Measurements from ENCODE around the gene TNFRSF1B. TPM values are rescaled to one million over a fixed set of nuclear protein-coding genes. Genes with fewer than 3 reads are reported as not detected.
A peak's percentile ranks its signal among the peaks of the same experiment; 100 is the strongest.

The TNFRSF1B gene
- total RNA-seq, 1 donor from 2014 or later: 15.5 TPM

- DNase-seq (ENCODE audit: low spot score): peak; percentile 91
- intact Hi-C loops (cut with DNase I): no loop called here
Observed at GRCh38 chr1:12184008-12184681, 17.4 kb downstream of the TNFRSF1B start.

- no peak for DNase-seq (ENCODE audit: low spot score)
Observed at GRCh38 chr1:12185036-12185917, 18.5 kb downstream of the TNFRSF1B start.

GRCh38 chr1:12185918-12186678, 19.3 kb downstream of the TNFRSF1B start:
- no peak for DNase-seq (ENCODE audit: low spot score)
- intact Hi-C loops (cut with DNase I): no loop called here

More at GRCh38 chr1:12185036-12185917, 18.5 kb downstream of the TNFRSF1B start:
- intact Hi-C loops (cut with DNase I): no loop called here

- DNase-seq (ENCODE audit: low spot score): no peak
- intact Hi-C loops (cut with DNase I): no loop called here
Observed at GRCh38 chr1:12186679-12186985, 19.8 kb downstream of the TNFRSF1B start.

- DNase-seq (ENCODE audit: low spot score): no peak
- intact Hi-C loops (cut with DNase I): no loop called here
Observed at GRCh38 chr1:12188115-12188514, 21.3 kb downstream of the TNFRSF1B start.

- no peak for DNase-seq (ENCODE audit: low spot score)
- intact Hi-C loops (cut with DNase I): no loop called here
Observed at GRCh38 chr1:12188657-12189327, 22.0 kb downstream of the TNFRSF1B start.

- intact Hi-C loops (cut with DNase I): no loop called here
- no peak for DNase-seq (ENCODE audit: low spot score)
Observed at GRCh38 chr1:12189328-12189682, 22.5 kb downstream of the TNFRSF1B start.

- intact Hi-C loops (cut with DNase I): no loop called here
- DNase-seq (ENCODE audit: low spot score): no peak
Observed at GRCh38 chr1:12191242-12192032, 24.6 kb downstream of the TNFRSF1B start.

GRCh38 chr1:12194666-12195216, 27.9 kb downstream of the TNFRSF1B start:
- no peak for DNase-seq (ENCODE audit: low spot score)

GRCh38 chr1:12195416-12195815, 28.6 kb downstream of the TNFRSF1B start:
- DNase-seq (ENCODE audit: low spot score): no peak

More at GRCh38 chr1:12194666-12195216, 27.9 kb downstream of the TNFRSF1B start:
- intact Hi-C loops (cut with DNase I): no loop called here

GRCh38 chr1:12196641-12197482, 30.1 kb downstream of the TNFRSF1B start:
- intact Hi-C loops (cut with DNase I): no loop called here
- DNase-seq (ENCODE audit: low spot score): peak; percentile 89

More at GRCh38 chr1:12195416-12195815, 28.6 kb downstream of the TNFRSF1B start:
- intact Hi-C loops (cut with DNase I): no loop called here

- DNase-seq (ENCODE audit: low spot score): no peak
- intact Hi-C loops (cut with DNase I): no loop called here
Observed at GRCh38 chr1:12197483-12197880, 30.7 kb downstream of the TNFRSF1B start.

GRCh38 chr1:12200208-12200607, 33.4 kb downstream of the TNFRSF1B start:
- intact Hi-C loops (cut with DNase I): no loop called here
- no peak for DNase-seq (ENCODE audit: low spot score)

- intact Hi-C loops (cut with DNase I): no loop called here
- no peak for DNase-seq (ENCODE audit: low spot score)
Observed at GRCh38 chr1:12201352-12202189, 34.8 kb downstream of the TNFRSF1B start.

GRCh38 chr1:12202190-12202497, 35.4 kb downstream of the TNFRSF1B start:
- no peak for DNase-seq (ENCODE audit: low spot score)
- intact Hi-C loops (cut with DNase I): no loop called here

GRCh38 chr1:12202577-12202976, 35.8 kb downstream of the TNFRSF1B start:
- intact Hi-C loops (cut with DNase I): no loop called here
- no peak for DNase-seq (ENCODE audit: low spot score)
